OCI-LY1 (cell line): ENCODE data around the gene ZNRF1.

Source experiments
- H2AFZ ChIP-seq: fragments of 200-600 bp; sonication (generic), shearing (Covaris generic); 2 replicates; pipeline ENCODE4 v1.6.0; 2014; ENCODE audit warnings: antibody characterized with exemption, mild to moderate bottlenecking, low read length
- H3F3A ChIP-seq: fragments of 200-600 bp; sonication (generic), shearing (Covaris generic); 2 replicates; pipeline ENCODE4 v1.6.0; 2014; ENCODE audit warnings: mild to moderate bottlenecking, antibody characterized with exemption, low read length, moderate library complexity; ENCODE audit not compliant: insufficient read depth
- H3K27ac ChIP-seq: fragments of 200-600 bp; sonication (generic); 2 replicates; pipeline ENCODE4 v1.5.1; 2014; ENCODE audit warnings: low read length, mixed run types, mild to moderate bottlenecking, low read depth; ENCODE audit not compliant: poor library complexity, severe bottlenecking
- H3K27me3 ChIP-seq: fragments of 200-600 bp; sonication (generic); 2 replicates; pipeline ENCODE4 v1.6.0; 2014; ENCODE audit warnings: antibody characterized with exemption, mild to moderate bottlenecking, low read length, moderate library complexity; ENCODE audit not compliant: insufficient read depth
- H3K36me3 ChIP-seq: fragments of 200-600 bp; sonication (generic); 2 replicates; pipeline ENCODE4 v1.6.1; 2014; ENCODE audit warnings: mild to moderate bottlenecking, antibody characterized with exemption, low read length, moderate library complexity, mixed read lengths; ENCODE audit not compliant: insufficient read depth
- H3K4me1 ChIP-seq: fragments of 200-600 bp; sonication (generic); 2 replicates; pipeline ENCODE4 v1.5.1; 2014; ENCODE audit warnings: mild to moderate bottlenecking, low read length, moderate library complexity; ENCODE audit not compliant: insufficient read depth, severe bottlenecking
- H3K4me2 ChIP-seq: fragments of 200-600 bp; sonication (generic), shearing (Covaris generic); 2 replicates; pipeline ENCODE4 v1.6.1; 2014; ENCODE audit warnings: low read length
- H3K4me3 ChIP-seq: fragments of 200-600 bp; sonication (generic); 2 replicates; pipeline ENCODE4 v1.5.1; 2014; ENCODE audit warnings: low read length, low read depth, mild to moderate bottlenecking, mixed read lengths; ENCODE audit not compliant: poor library complexity, severe bottlenecking
- H3K79me2 ChIP-seq: fragments of 200-600 bp; shearing (Covaris generic); 2 replicates; pipeline ENCODE4 v1.6.1; 2016; ENCODE audit warnings: mixed run types, low read length, mixed read lengths; ENCODE audit not compliant: insufficient read depth
- H3K9ac ChIP-seq: fragments of 200-600 bp; sonication (generic), shearing (Covaris generic); 2 replicates; pipeline ENCODE4 v1.6.1; 2014; ENCODE audit warnings: mild to moderate bottlenecking, low read length, mixed read lengths
- H3K9me2 ChIP-seq: fragments of 200-600 bp; sonication (generic), shearing (Covaris generic); 2 replicates; pipeline ENCODE4 v1.6.1; 2014; ENCODE audit warnings: low read depth, mild to moderate bottlenecking, low read length, mixed read lengths
- H3K9me3 ChIP-seq: fragments of 200-600 bp; shearing (Covaris generic); 2 replicates; pipeline ENCODE4 v1.6.1; 2014; ENCODE audit warnings: low read length, mixed read lengths
- H4K20me1 ChIP-seq: fragments of 200-600 bp; sonication (generic), shearing (Covaris generic); 2 replicates; pipeline ENCODE4 v1.6.0; 2016; ENCODE audit warnings: mild to moderate bottlenecking, low read length; ENCODE audit not compliant: insufficient read depth
- EZH2 ChIP-seq: fragments of 200-600 bp; sonication (generic), shearing (Covaris generic); IDR thresholded peaks from 2 replicates; pipeline ENCODE4 v1.8.0; 2017; ENCODE audit warnings: borderline replicate concordance, mixed run types, mild to moderate bottlenecking, antibody characterized with exemption, low read length, moderate library complexity, mixed read lengths
- TF ChIP-seq, protein P1 (sequence below): fragments of 200-600 bp; sonication (generic), shearing (Covaris generic); IDR thresholded peaks from 2 replicates; pipeline ENCODE4 v1.5.1; 2017; ENCODE audit warnings: mild to moderate bottlenecking, antibody characterized with exemption, low read length, moderate library complexity, mixed read lengths

The ZNRF1 gene

DNA sequence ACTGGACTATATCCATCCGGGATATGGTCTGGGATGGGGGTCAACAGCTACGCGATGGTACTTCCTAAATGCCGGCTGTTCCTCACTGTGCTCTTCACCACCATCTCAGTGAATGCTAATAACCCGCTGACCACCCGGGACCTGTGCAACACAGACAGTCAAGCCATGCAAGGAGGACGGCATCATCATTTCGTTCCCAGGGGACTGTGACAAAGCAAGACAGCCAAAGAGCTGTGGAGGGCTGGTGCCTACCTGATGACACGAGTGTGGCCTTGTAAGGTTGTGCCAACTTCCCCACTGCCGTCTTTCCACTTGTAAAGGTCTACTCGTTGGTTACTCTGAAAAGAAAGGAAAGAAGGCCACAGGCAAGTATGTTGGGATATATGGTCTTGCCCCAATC is 47.6 kb upstream of the ZNRF1 start:
- H3K4me1 ChIP-seq = no peaks in the 10 kb centered on the region
- no peak overlapping the region for H2AFZ ChIP-seq
- no peak overlapping the region for H3K9ac ChIP-seq
- no peaks in the 10 kb centered on the region for H4K20me1 ChIP-seq
- no peaks in the 10 kb centered on the region for H3F3A ChIP-seq
- TF ChIP-seq, protein P1, sequence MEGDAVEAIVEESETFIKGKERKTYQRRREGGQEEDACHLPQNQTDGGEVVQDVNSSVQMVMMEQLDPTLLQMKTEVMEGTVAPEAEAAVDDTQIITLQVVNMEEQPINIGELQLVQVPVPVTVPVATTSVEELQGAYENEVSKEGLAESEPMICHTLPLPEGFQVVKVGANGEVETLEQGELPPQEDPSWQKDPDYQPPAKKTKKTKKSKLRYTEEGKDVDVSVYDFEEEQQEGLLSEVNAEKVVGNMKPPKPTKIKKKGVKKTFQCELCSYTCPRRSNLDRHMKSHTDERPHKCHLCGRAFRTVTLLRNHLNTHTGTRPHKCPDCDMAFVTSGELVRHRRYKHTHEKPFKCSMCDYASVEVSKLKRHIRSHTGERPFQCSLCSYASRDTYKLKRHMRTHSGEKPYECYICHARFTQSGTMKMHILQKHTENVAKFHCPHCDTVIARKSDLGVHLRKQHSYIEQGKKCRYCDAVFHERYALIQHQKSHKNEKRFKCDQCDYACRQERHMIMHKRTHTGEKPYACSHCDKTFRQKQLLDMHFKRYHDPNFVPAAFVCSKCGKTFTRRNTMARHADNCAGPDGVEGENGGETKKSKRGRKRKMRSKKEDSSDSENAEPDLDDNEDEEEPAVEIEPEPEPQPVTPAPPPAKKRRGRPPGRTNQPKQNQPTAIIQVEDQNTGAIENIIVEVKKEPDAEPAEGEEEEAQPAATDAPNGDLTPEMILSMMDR = no peak
- TF ChIP-seq EZH2 = no peak
- H3K79me2 ChIP-seq = no peaks in the 10 kb centered on the region
- peaks cover 64% of the 10 kb centered on the region for H3K36me3 ChIP-seq
- no peak overlapping the region for H3K27ac ChIP-seq
- H3K4me2 ChIP-seq = no peak overlapping the region
- H3K9me3 ChIP-seq = no peaks in the 10 kb centered on the region
- H3K9me2 ChIP-seq = no peaks in the 10 kb centered on the region
- no peak overlapping the region for H3K4me3 ChIP-seq
- no peaks in the 10 kb centered on the region for H3K27me3 ChIP-seq

DNA sequence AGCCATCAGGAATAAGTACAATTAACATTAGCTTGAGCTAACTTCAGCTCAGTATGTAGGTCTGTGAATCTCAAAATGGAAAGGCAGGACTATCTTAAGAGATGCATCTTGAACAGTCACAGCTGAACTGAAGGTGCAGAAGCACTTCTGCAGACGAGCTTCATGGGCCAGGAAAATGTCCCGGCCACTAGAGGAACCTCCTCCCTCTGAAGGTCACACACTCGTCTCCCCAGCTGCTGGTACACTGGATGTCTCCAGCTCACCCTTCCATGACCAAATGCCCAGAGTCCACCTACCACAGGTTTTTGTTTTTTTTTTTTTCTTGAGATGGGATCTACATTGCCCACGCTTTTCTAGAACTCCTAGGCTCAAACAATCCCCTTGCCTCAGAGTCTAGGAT is 47.1 kb upstream of the ZNRF1 start:
- TF ChIP-seq EZH2 = no peak
- TF ChIP-seq, protein P1 = no peak
- Histone ChIP-seq H3K27me3 (no peaks in the 10 kb centered on the region), H3K79me2 (no peaks in the 10 kb centered on the region), H3K9me3 (no peaks in the 10 kb centered on the region), H3K9ac (no peak overlapping the region), H3F3A (no peaks in the 10 kb centered on the region), H2AFZ (no peak overlapping the region), H3K4me2 (no peak overlapping the region), H3K36me3 (peaks cover 63% of the 10 kb centered on the region), H3K9me2 (no peaks in the 10 kb centered on the region), H3K4me3 (no peak overlapping the region), H4K20me1 (no peaks in the 10 kb centered on the region), H3K4me1 (no peaks in the 10 kb centered on the region), H3K27ac (no peak overlapping the region)

DNA sequence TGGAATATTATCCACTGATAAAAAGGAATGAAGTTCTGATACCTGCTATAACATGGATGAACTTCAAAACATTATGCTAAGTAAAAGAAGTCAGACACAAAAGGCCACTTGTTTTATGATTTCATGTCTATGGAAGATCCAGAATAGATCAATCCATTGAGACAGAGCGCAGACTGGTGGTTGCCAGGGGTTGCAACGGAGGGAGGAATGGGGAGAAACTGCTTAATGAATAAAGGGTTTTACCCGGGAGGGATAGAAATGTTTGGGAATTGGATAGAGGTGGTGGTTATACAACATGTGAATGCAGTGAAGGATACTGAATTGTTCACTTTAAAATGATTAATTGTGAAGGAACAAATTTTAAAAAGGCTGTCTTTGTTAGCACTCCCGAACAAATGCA is 44.1 kb upstream of the ZNRF1 start:
- no peaks in the 10 kb centered on the region for H3K9me2 ChIP-seq
- no peaks in the 10 kb centered on the region for H3K79me2 ChIP-seq
- H3K27me3 ChIP-seq = no peaks in the 10 kb centered on the region
- H3F3A ChIP-seq = no peaks in the 10 kb centered on the region
- no peak overlapping the region for H3K4me2 ChIP-seq
- no peak overlapping the region for H2AFZ ChIP-seq
- H3K4me1 ChIP-seq = no peaks in the 10 kb centered on the region
- no peak overlapping the region for H3K4me3 ChIP-seq
- H3K9ac ChIP-seq = no peak overlapping the region
- no peaks in the 10 kb centered on the region for H4K20me1 ChIP-seq
- H3K27ac ChIP-seq = no peak overlapping the region
- peaks cover 58% of the 10 kb centered on the region for H3K36me3 ChIP-seq
- no peaks in the 10 kb centered on the region for H3K9me3 ChIP-seq
- TF ChIP-seq EZH2 = no peak
- TF ChIP-seq, protein P1 = no peak
